ENCODE results near the gene IFIT2. TPM values are rescaled to one million over a fixed set of nuclear protein-coding genes. Genes with fewer than 3 reads are reported as not detected.

The IFIT2 gene
- total RNA-seq, 1 experiment from 2014 or later = not detected

GRCh38 chr10:89305766-89306433 lies 4.1 kb downstream of the IFIT2 start:
- no peak overlapping the region for H2BK120ac ChIP-seq (ENCODE audit: low read depth, low read length, poor library complexity, severe bottlenecking)
- H3K23me2 ChIP-seq (ENCODE audit: insufficient read length, low read depth, low read length, poor library complexity, severe bottlenecking) = no peaks in the 10 kb centered on the region
- H3K23ac ChIP-seq (ENCODE audit: insufficient read length, low read depth, low read length) = no peak overlapping the region
- H3K4me1 Mint-ChIP-seq = peaks cover 18 to 20% of the 10 kb centered on the region in 2 experiments
- H3K27me3 ChIP-seq (ENCODE audit: insufficient read depth, low read length) = no peaks in the 10 kb centered on the region
- WGBS (ENCODE audit: extremely low coverage, insufficient read length, low lambda C conversion rate) = no CpG with 5 or more reads among the region's 9 CpGs
- H3K9me3 Mint-ChIP-seq = no peaks in the 10 kb centered on the region
- no peak overlapping the region for H2BK5ac ChIP-seq (ENCODE audit: insufficient read length, low read length)
- H3K4me3 Mint-ChIP-seq = no peak overlapping the region
- no peaks in the 10 kb centered on the region for H3K79me1 ChIP-seq (ENCODE audit: insufficient read depth, low read depth, low read length, poor library complexity, severe bottlenecking)
- no peak overlapping the region for H4K91ac ChIP-seq (ENCODE audit: insufficient read length, low read depth, low read length)
- H4K8ac ChIP-seq (replicated peaks; ENCODE audit: insufficient read length, low read depth, low read length) = no peak overlapping the region
- no peak overlapping the region for H2AFZ ChIP-seq (ENCODE audit: low read length)
- no peak overlapping the region for H3K14ac ChIP-seq (ENCODE audit: insufficient read depth, low read length)
- H3K27me3 Mint-ChIP-seq (ENCODE audit: low read depth) = no peaks in the 10 kb centered on the region; the same call in 1 of the 2 replicates
- H2BK15ac ChIP-seq (ENCODE audit: low read depth, low read length) = no peak overlapping the region
- no peak overlapping the region for H3K56ac ChIP-seq (ENCODE audit: insufficient read length, low read depth, low read length)
- no peak overlapping the region for H3T11ph ChIP-seq (ENCODE audit: low read length)
- peaks cover 3% of the 10 kb centered on the region for H3K4me1 ChIP-seq (ENCODE audit: insufficient read depth, low read length)
- H3K36me3 Mint-ChIP-seq (ENCODE audit: insufficient read depth in 1 of 3, low read depth in 3 of 3) = no peaks in the 10 kb centered on the region; a peak in 1 of 7 replicates
- no peaks in the 10 kb centered on the region for H3K9me3 ChIP-seq (ENCODE audit: control insufficient read depth, low read depth, low read length)
- no peak for DNase-seq
- H3K9ac ChIP-seq (ENCODE audit: extremely low read depth, insufficient read length, low read length) = no peak overlapping the region
- no peak overlapping the region for H3K4ac ChIP-seq (ENCODE audit: low read depth, low read length)
- no peak overlapping the region for H4K5ac ChIP-seq (ENCODE audit: insufficient read length, low read depth, low read length)
- H2BK20ac ChIP-seq (ENCODE audit: low read depth, low read length, poor library complexity, severe bottlenecking) = no peak overlapping the region
- H2AK5ac ChIP-seq (ENCODE audit: insufficient read length, low read length) = no peak overlapping the region
- H2BK12ac ChIP-seq (ENCODE audit: insufficient read length, low read depth, low read length) = no peak overlapping the region
- no peaks in the 10 kb centered on the region for H4K20me1 ChIP-seq (ENCODE audit: control insufficient read depth, insufficient read depth, insufficient read length)
- H3K4me2 ChIP-seq (ENCODE audit: insufficient read depth, insufficient read length, low read length) = no peak overlapping the region
- H3K18ac ChIP-seq (ENCODE audit: insufficient read length, low read depth, low read length) = no peak overlapping the region
- TF ChIP-seq, protein P1, sequence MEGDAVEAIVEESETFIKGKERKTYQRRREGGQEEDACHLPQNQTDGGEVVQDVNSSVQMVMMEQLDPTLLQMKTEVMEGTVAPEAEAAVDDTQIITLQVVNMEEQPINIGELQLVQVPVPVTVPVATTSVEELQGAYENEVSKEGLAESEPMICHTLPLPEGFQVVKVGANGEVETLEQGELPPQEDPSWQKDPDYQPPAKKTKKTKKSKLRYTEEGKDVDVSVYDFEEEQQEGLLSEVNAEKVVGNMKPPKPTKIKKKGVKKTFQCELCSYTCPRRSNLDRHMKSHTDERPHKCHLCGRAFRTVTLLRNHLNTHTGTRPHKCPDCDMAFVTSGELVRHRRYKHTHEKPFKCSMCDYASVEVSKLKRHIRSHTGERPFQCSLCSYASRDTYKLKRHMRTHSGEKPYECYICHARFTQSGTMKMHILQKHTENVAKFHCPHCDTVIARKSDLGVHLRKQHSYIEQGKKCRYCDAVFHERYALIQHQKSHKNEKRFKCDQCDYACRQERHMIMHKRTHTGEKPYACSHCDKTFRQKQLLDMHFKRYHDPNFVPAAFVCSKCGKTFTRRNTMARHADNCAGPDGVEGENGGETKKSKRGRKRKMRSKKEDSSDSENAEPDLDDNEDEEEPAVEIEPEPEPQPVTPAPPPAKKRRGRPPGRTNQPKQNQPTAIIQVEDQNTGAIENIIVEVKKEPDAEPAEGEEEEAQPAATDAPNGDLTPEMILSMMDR (conservative IDR thresholded peaks at IDR 0.05) = no peak
- no peaks in the 10 kb centered on the region for H3K79me2 ChIP-seq (ENCODE audit: insufficient read depth, low read length)
- H3K27ac Mint-ChIP-seq = no peak overlapping the region
- H3K27ac ChIP-seq (ENCODE audit: insufficient read length, low read depth, low read length) = no peak overlapping the region

All from H9 (cell line).